Measurements from ENCODE around the gene ELL.
A peak's percentile ranks its signal among the peaks of the same experiment; 100 is the strongest.
"Not testable (repeated sequence)": the region's sequence is repeated elsewhere in the genome, so short reads cannot be mapped to it uniquely, and the experiment has no call there.

The ELL gene

GRCh38 chr19:18521692-18522123 is at the start of gene ELL:
Gene ELL, minus strand, starts transcription at chr19:18522070. Its CDS starts 15 bp downstream, at chr19:18522055.
- no peak for DNase-seq (ENCODE audit: low read depth)
- peak within 1 kb of the TSS; percentile 98 for H3K4me3 ChIP-seq (ENCODE audit: low read depth, low read length)

- H3K4me3 ChIP-seq (ENCODE audit: low read depth, low read length): no peak overlapping the region
- DNase-seq (ENCODE audit: low read depth): no peak
These were observed 46.5 kb upstream of the ELL start for GRCh38 chr19:18568367-18568766.

GRCh38 chr19:18566953-18567352 is 45.1 kb upstream of the ELL start:
- H3K4me3 ChIP-seq (ENCODE audit: low read depth, low read length): no peak overlapping the region

GRCh38 chr19:18562086-18562485 is 40.2 kb upstream of the ELL start:
- DNase-seq (ENCODE audit: low read depth): peak; percentile 47
- H3K4me3 ChIP-seq (ENCODE audit: low read depth, low read length): no peak overlapping the region

More at GRCh38 chr19:18566953-18567352, 45.1 kb upstream of the ELL start:
- DNase-seq (ENCODE audit: low read depth): no peak

GRCh38 chr19:18559685-18560084 is 37.8 kb upstream of the ELL start:
- DNase-seq (ENCODE audit: low read depth): no peak
- no peak overlapping the region for H3K4me3 ChIP-seq (ENCODE audit: low read depth, low read length)

GRCh38 chr19:18558604-18559003 is 36.7 kb upstream of the ELL start:
- DNase-seq (ENCODE audit: low read depth): no peak
- H3K4me3 ChIP-seq (ENCODE audit: low read depth, low read length): peak overlapping the region; percentile 73

- no peak for DNase-seq (ENCODE audit: low read depth)
- H3K4me3 ChIP-seq (ENCODE audit: low read depth, low read length): peak overlapping the region; percentile 73
These were observed 36.3 kb upstream of the ELL start for GRCh38 chr19:18558202-18558555.

- DNase-seq (ENCODE audit: low read depth): peak; percentile 96
- peak within 1 kb of the TSS; percentile 73 for H3K4me3 ChIP-seq (ENCODE audit: low read depth, low read length)
These were observed 35.7 kb upstream of the ELL start, which contains the start of gene KXD1 for GRCh38 chr19:18557411-18558201. Gene KXD1, plus strand, starts transcription at chr19:18557870. Its CDS starts 4,187 bp downstream, at chr19:18562057.

- no peak overlapping the region for H3K4me3 ChIP-seq (ENCODE audit: low read depth, low read length)
- no peak for DNase-seq (ENCODE audit: low read depth)
These were observed 29.8 kb upstream of the ELL start for GRCh38 chr19:18551631-18552030.

GRCh38 chr19:18543814-18544475 is 22.1 kb upstream of the ELL start:
- peak overlapping the region; percentile 36 for H3K4me3 ChIP-seq (ENCODE audit: low read depth, low read length)
- DNase-seq (ENCODE audit: low read depth): no peak

- peak within 1 kb of the TSS; percentile 68 for H3K4me3 ChIP-seq (ENCODE audit: low read depth, low read length)
- DNase-seq (ENCODE audit: low read depth): peak; percentile 47
These were observed 21.3 kb upstream of the ELL start, which contains the start of gene FKBP8 for GRCh38 chr19:18542941-18543813. Gene FKBP8, minus strand, starts transcription at chr19:18543573. Its CDS starts 1,603 bp downstream, at chr19:18541970.

- peak overlapping the region; percentile 68 for H3K4me3 ChIP-seq (ENCODE audit: low read depth, low read length)
- DNase-seq (ENCODE audit: low read depth): no peak
These were observed 20.4 kb upstream of the ELL start for GRCh38 chr19:18541992-18542940.

GRCh38 chr19:18541258-18541991 is 19.6 kb upstream of the ELL start:
- H3K4me3 ChIP-seq (ENCODE audit: low read depth, low read length): no peak overlapping the region
- DNase-seq (ENCODE audit: low read depth): no peak

- not testable (repeated sequence) for H3K4me3 ChIP-seq (ENCODE audit: low read depth, low read length); DNase-seq (ENCODE audit: low read depth)
These were observed 18.3 kb upstream of the ELL start for GRCh38 chr19:18540200-18540599.

GRCh38 chr19:18539372-18539771 is 17.5 kb upstream of the ELL start:
- no peak overlapping the region for H3K4me3 ChIP-seq (ENCODE audit: low read depth, low read length)
- DNase-seq (ENCODE audit: low read depth): no peak

- no peak for DNase-seq (ENCODE audit: low read depth)
These were observed 16.2 kb upstream of the ELL start for GRCh38 chr19:18538115-18538514.

GRCh38 chr19:18537431-18537830 is 15.6 kb upstream of the ELL start:
- no peak overlapping the region for H3K4me3 ChIP-seq (ENCODE audit: low read depth, low read length)
- no peak for DNase-seq (ENCODE audit: low read depth)

More at GRCh38 chr19:18538115-18538514, 16.2 kb upstream of the ELL start:
- no peak overlapping the region for H3K4me3 ChIP-seq (ENCODE audit: low read depth, low read length)

GRCh38 chr19:18536475-18536874 is 14.6 kb upstream of the ELL start:
- DNase-seq (ENCODE audit: low read depth): no peak
- H3K4me3 ChIP-seq (ENCODE audit: low read depth, low read length): no peak overlapping the region

All from skeletal muscle cell (primary cell).